SK-N-MC (cell line): ENCODE measurements around the gene THRA.

ENCODE experiments used
- EZH2 ChIP-seq: fragments of 200-600 bp; sonication (generic); IDR thresholded peaks from one replicate; pipeline ENCODE4 v1.6.1; 2017; ENCODE audit warnings: antibody characterized with exemption
- POLR2AphosphoS5 ChIP-seq: IDR thresholded peaks from 2 replicates; pipeline ENCODE4 v1.6.1; 2012; ENCODE audit warnings: mild to moderate bottlenecking, low read depth, low read length, borderline replicate concordance

DNA sequence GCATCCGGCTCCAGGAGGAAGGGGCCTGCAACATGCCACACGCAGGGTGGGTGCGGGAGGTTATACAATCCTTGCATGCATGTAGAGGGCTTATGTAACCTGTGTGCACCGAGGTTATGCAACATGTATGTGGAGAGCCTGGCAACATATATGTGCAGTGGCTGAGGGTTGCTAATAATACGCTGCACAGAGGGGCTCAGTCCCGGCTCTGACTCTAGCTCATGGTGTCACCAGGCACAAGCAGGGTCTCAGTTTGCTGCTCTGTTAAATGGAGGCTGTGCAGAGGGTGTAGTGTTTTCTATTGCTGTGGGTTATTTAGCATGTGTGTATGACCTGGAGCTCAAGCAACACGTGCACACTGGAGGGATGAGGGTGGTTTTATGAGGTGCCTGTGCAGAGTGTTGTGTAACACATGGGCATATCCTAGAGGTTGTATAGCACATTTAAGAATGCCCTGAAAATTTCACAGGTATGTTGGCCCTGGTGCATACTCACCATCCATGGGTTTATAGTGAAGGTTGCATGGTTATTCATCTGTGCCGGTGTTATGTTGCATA is 13.3 kb downstream of the THRA start:
- TF ChIP-seq EZH2 (no peak), POLR2AphosphoS5 (no peak)
